EL (cell line): ENCODE data around the gene CDK19.
A peak's percentile ranks its signal among the peaks of the same experiment; 100 is the strongest.
"Not testable (repeated sequence)": the region's sequence is repeated elsewhere in the genome, so short reads cannot be mapped to it uniquely, and the experiment has no call there.

Source experiments
- DNase-seq: peaks from one replicate; pipeline ENCODE4 v3.0.0-alpha.2; 2016

Gene CDK19

DNA sequence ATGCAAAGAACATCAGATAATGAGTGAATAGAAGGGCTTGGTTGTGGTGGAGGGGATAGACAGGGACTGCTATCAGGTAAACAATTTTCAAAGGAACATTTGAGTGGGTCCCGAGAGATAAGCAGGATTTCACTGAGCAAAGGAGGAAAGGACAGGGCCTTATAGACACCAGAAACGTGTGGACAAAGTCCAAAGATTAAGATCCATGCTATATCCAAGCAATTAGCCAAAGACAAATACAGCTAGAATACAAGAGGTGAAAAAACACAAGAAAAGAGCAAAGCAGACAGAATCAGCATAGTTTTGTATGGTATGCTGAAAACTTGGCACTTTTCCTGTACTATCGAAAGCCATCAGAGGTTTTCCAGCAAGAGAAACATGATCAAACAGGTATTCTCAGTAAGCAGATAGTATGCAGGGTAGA, 59.8 kb downstream of the CDK19 start:
- no peak for DNase-seq

- not testable (repeated sequence) for DNase-seq
Measured at GRCh38 chr6:110753936-110754668, 61.2 kb downstream of the CDK19 start.

DNA sequence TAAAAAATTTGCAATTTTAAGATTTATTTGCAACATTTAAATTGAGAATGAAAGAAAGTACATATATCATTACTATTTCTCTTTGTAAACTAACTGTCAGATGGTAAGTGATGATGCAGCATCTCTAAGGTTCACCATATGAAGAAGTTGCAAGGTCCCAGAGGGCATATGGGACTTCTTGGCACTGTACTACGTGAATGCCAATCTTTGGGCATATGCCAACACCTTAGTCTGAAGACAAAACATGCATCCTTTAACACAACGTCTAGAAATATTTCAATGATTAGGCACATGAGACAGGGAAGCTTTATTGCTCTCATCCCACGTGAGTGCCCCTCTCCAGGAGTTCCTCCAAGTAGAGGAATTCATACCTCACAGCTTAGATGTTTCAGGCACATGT, 66.8 kb downstream of the CDK19 start:
- DNase-seq: peak; percentile 14

- DNase-seq: no peak
Measured at GRCh38 chr6:110746680-110747079, 68.6 kb downstream of the CDK19 start.

DNA sequence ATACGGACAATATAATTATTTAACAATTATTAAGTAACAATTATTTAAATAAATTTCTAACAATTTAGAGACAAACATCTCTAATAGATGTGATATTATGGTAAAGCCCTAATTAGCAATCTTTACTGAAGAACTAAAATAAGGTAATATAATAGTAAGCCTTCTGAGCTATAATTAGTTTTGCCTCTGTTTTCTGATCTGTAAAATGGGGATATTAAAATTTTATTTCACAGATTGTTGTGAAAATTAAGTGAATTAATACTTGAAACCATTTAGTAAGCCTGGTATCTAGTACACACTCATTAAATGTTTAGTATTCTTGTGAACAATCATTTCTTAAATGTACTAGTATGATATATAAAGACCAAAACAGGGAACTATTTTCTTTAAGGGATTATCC, 70.3 kb downstream of the CDK19 start:
- no peak for DNase-seq

- DNase-seq: not testable (repeated sequence)
Measured at GRCh38 chr6:110742552-110742951, 72.7 kb downstream of the CDK19 start.

DNA sequence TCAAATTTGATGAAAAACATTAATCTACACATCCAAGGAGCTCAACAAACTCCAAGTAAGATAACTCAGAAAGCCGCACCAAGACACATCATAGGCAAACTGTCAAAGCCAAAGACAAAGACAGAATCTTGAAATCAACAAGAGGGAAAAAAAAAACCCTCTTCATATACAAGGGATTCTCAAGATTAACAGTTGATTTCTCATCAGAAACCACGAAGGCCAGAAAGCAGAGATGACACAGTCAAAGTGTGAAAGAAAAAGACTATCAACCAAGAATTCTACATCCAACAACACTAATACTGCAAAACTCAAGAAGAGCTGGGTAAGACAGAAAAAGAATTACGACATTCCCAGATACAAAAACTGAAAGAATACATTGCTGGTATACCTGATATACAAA, 73.8 kb downstream of the CDK19 start:
- DNase-seq: no peak

DNA sequence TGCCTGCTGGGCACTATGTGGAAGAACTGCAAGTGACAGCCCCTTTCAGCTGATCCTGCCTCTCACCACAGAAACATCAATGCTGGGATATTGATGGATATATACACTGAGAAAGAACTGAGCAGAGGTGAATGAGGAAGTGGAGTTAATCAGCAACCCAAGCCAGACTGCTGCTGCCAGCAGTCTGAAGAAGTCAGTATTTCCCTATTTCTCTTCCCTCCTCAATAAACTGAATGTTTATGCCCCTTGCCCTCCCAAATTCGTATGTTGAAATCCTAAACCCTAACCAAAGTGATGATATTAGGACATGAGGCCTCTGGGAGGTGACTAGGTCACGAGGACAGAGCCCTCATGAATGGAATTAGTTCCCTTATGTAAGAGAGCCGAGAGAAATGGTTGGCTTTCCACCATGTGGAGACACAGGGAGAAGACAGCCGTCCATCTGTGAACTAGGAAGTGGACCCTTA, 76.3 kb downstream of the CDK19 start:
- no peak for DNase-seq

GRCh38 chr6:110735666-110736065, 79.6 kb downstream of the CDK19 start:
- DNase-seq: no peak

DNA sequence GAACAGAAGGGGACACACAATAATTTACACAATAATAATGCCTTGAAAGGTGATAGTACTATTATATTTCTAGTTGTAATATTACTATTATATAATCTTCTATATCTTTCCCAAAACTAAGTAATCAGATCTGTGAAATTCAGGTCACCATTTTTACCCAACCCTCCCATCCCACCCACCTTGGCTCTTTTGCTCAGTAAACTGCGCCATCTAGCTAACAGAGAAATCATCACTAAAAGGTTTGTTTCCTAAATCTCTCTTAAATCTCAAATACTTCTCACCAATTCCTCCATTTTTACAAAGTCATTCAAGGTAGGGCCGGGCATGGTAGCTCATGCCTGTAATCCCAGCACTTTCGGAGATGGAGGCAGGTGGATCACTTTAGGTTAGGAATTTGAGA, 83.4 kb downstream of the CDK19 start:
- no peak for DNase-seq

- DNase-seq: peak; percentile 8
Measured at GRCh38 chr6:110731196-110731595, 84.1 kb downstream of the CDK19 start.

GRCh38 chr6:110728501-110728900, 86.8 kb downstream of the CDK19 start:
- DNase-seq: no peak

GRCh38 chr6:110723017-110723416, 92.3 kb downstream of the CDK19 start:
- no peak for DNase-seq

GRCh38 chr6:110720066-110720465, 95.2 kb downstream of the CDK19 start:
- DNase-seq: no peak

- not testable (repeated sequence) for DNase-seq
Measured at GRCh38 chr6:110719601-110720000, 95.7 kb downstream of the CDK19 start.

- no peak for DNase-seq
Measured at GRCh38 chr6:110714143-110714542, 101.1 kb downstream of the CDK19 start.

DNA sequence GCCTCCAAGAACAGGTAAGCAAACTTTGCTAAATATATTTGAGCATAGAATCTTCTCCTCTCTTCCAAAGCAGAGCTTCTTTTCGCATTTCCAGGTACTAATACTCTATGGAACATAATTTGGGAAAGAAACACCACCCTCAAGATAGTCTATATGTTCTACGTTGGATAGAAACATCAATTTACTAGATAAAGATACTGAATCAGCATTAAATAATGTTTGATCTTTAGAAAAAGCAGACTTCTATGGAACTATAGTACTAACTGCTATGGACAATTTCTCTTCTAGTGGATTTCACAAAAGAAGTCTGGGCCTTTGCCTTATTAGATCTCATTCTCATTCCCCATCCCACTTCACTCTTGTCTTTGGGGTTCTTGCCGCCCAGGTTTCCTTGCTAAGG, 103.0 kb downstream of the CDK19 start:
- DNase-seq: no peak

DNA sequence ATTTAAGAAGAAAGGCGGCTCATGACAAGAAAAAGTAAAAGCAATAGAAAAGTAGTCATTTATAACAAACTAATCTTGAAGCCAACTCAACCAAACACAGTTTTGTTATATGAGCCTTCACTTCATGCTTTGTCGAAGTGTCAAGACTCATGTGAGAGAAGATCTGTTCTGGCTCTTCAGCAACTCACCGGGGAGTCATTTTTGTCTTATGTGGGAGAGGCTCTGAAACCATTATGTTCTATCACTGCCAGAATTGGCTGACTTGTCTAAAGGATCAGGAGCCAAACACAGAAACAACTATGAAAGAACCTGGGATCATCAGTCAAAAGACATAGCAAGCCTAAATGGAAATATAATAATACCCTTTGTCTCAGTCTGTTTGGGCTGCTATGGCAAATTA, 105.2 kb downstream of the CDK19 start:
- DNase-seq: no peak

DNA sequence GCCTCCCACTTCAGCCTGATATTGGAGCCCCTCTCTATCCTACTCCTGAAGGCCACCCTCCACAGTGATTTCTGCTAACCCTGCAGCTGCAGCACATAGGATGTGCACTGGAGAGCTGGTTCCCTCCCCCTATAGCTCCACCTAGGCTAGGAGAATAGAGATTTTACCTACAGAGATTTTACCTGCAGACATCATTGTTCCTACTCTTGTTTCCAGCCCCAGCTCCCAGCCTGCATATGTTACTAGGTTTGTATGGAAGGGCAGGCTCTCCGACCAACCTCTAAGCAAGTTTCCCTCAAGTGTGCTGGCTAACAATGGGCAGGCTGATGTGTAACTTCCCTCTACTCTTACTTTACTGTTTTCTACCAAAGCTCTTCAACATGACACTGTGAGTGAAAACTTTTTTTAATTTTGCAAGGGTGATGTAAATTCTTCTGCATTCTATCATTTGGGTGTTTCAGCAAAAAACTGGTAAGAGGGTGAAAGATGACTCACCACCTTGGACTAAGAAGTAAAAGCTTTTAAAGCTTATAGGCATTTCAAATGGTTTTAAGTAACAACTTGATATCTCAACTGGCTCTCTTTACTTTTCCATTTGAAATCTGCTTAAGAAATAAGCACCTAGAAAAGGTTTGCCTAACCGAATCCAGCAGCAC, 106.8 kb downstream of the CDK19 start:
- peak; percentile 39 for DNase-seq

GRCh38 chr6:110705543-110705942, 109.7 kb downstream of the CDK19 start:
- no peak for DNase-seq

- no peak for DNase-seq
Measured at GRCh38 chr6:110703906-110704594, 111.2 kb downstream of the CDK19 start.

GRCh38 chr6:110703010-110703905, 112.0 kb downstream of the CDK19 start:
- no peak for DNase-seq

GRCh38 chr6:110699780-110700179, 115.5 kb downstream of the CDK19 start:
- DNase-seq: no peak
